ENCODE results near the gene ACY1. TPM values are rescaled to one million over a fixed set of nuclear protein-coding genes. Genes with fewer than 3 reads are reported as not detected.

The ACY1 gene
- total and polyA plus RNA-seq, 2 donors (not counting 3 experiments of a cell fraction or from before 2014, with no cell fraction given), result 13.4 to 32.9 TPM

DNA sequence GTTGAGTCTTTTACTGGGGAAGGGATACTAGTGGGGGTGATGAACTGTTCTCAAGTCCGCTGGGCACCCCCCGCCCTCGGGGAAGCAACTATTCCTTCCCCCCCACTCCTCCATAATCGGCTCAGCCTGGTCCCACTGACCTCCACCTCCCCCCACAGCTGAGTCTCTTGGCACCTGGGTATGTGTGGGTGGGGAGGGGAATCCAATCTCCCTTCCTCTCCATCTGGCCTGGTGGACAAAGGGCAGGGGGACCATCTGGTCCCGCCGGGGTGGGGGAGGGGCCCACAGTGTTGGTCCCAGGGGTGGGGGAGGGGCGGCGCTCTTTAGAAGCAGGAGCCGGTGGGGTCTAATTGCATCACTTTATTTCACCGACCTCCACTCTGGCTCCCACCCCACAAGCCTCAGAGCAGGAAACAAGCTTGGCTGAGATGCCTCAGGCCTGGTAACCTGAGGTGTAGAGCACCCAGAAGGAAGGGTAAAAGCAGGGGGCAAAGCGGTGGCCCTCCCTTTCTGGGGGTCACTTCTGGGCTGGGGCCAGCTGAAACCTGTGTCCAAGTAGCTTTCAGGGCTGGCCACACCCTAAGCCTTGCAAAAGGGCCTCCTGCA is 15.1 kb upstream of the ACY1 start:
- Histone ChIP-seq H2AFZ (ENCODE audit: low read depth, low read length) (peak overlapping the region; percentile 65), H3K4me2 (ENCODE audit: insufficient read depth, low read length) (peak overlapping the region; percentile 83), H3K9me1 (replicated peaks; ENCODE audit: control insufficient read depth, extremely low read depth, insufficient read depth, low read length) (no peaks in the 10 kb centered on the region), H4K20me1 (replicated peaks; ENCODE audit: control insufficient read depth, extremely low read depth, insufficient read depth, low read length) (no peaks in the 10 kb centered on the region), H3K9ac (replicated peaks; ENCODE audit: extremely low read depth, insufficient read depth, low read length) (peak overlapping the region; percentile 73), H3K27ac (ENCODE audit: insufficient read depth, low read depth, low read length) (peak overlapping the region; percentile 47), H3K79me2 (ENCODE audit: control insufficient read depth, insufficient read depth, low read length) (no peaks in the 10 kb centered on the region), H3K9me3 (replicated peaks; ENCODE audit: control insufficient read depth, insufficient read depth, low read length) (no peaks in the 10 kb centered on the region), H3K36me3 (ENCODE audit: control insufficient read depth in 2 of 2, extremely low read depth in 1 of 2, insufficient read depth in 2 of 2, low read length in 2 of 2) (no peaks in the 10 kb centered on the region), H3K4me3 (replicated peaks in 1 of 3; ENCODE audit: insufficient read depth in 1 of 3, low read depth in 1 of 3, low read length in 3 of 3) (peak overlapping the region; percentile 37 to 63 (median 39)), H3K4me1 (ENCODE audit: control insufficient read depth, extremely low read depth, insufficient read depth, low read length) (peaks cover 4% of the 10 kb centered on the region), H3K27me3 (ENCODE audit: control insufficient read depth in 2 of 2, insufficient read depth in 2 of 2, low read length in 2 of 2) (no peaks in the 10 kb centered on the region)
- DNase-seq (ENCODE audit: low read depth, low spot score), result no peak
- intact Hi-C loops (cut with micrococcal nuclease), result no loop called here
- no peak for TF ChIP-seq POLR2AphosphoS5 (IDR thresholded peaks at IDR 0.05; ENCODE audit: insufficient read depth, low read depth, low read length)
- TF ChIP-seq FOS (IDR thresholded peaks at IDR 0.05; ENCODE audit: borderline replicate concordance, insufficient read depth, low read length), result no peak
- no peak for TF ChIP-seq JUN (IDR thresholded peaks at IDR 0.05; ENCODE audit: borderline replicate concordance, insufficient read depth, insufficient read length, low read depth)
- TF ChIP-seq, protein P1, sequence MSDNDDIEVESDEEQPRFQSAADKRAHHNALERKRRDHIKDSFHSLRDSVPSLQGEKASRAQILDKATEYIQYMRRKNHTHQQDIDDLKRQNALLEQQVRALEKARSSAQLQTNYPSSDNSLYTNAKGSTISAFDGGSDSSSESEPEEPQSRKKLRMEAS (IDR thresholded peaks at IDR 0.05; ENCODE audit: insufficient read depth, insufficient read length), result no peak
- TF ChIP-seq GATA2 (IDR thresholded peaks at IDR 0.05; ENCODE audit: insufficient read depth, insufficient read length, low read depth, low read length), result no peak
- no peak for TF ChIP-seq MYC (IDR thresholded peaks at IDR 0.05; ENCODE audit: low read depth, low read length)
- TF ChIP-seq EZH2 (IDR thresholded peaks at IDR 0.05; ENCODE audit: borderline replicate concordance, low read depth, low read length, severe bottlenecking), result no peak
- no peak for TF ChIP-seq POLR2A (IDR thresholded peaks at IDR 0.05; ENCODE audit: low read depth, low read length)
- TF ChIP-seq, protein P2, sequence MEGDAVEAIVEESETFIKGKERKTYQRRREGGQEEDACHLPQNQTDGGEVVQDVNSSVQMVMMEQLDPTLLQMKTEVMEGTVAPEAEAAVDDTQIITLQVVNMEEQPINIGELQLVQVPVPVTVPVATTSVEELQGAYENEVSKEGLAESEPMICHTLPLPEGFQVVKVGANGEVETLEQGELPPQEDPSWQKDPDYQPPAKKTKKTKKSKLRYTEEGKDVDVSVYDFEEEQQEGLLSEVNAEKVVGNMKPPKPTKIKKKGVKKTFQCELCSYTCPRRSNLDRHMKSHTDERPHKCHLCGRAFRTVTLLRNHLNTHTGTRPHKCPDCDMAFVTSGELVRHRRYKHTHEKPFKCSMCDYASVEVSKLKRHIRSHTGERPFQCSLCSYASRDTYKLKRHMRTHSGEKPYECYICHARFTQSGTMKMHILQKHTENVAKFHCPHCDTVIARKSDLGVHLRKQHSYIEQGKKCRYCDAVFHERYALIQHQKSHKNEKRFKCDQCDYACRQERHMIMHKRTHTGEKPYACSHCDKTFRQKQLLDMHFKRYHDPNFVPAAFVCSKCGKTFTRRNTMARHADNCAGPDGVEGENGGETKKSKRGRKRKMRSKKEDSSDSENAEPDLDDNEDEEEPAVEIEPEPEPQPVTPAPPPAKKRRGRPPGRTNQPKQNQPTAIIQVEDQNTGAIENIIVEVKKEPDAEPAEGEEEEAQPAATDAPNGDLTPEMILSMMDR (IDR thresholded peaks at IDR 0.05; ENCODE audit: extremely low read depth in 1 of 2, insufficient read depth in 1 of 2, low read depth in 1 of 2, low read length in 2 of 2), result no peak
- ChIA-PET POLR2A (interaction anchor here (0.9 kb wide), 1 partner anchor 15 kb away, joined by 3 read pairs; the partner anchor contains the start of gene ACY1), CTCF (interaction anchor here (3.4 to 3.5 kb wide), 2 partner anchors 11 to 14 kb away, joined by 13 to 14 read pairs; partner anchors contain the start of gene ACY1)
- FAIRE-seq, result no peak
- dilution Hi-C loops (cut with MboI; ENCODE audit: extremely low pct_ligation_motif_present, low sequenced_read_pairs), result no loop called here
- no TSS peak for BruUV-seq (replicated peaks)

Data from endothelial cell of umbilical vein (primary cell).